ENCODE results near the gene ZNF618. TPM values are rescaled to one million over a fixed set of nuclear protein-coding genes. Genes with fewer than 3 reads are reported as not detected.

ZNF618 gene
- polyA plus RNA-seq, 3 donors: 0.53 to 1.9 (median 0.78) TPM

GRCh38 chr9:113909421-113909820, 33.3 kb downstream of the ZNF618 start:
- Histone ChIP-seq H3K9ac (ENCODE audit: insufficient read depth, low read length, poor library complexity, severe bottlenecking) (no peak overlapping the region), H2AFZ (ENCODE audit: insufficient read depth, low read depth, low read length, poor library complexity, severe bottlenecking) (no peak overlapping the region), H3K4me1 (ENCODE audit: control insufficient read depth in 1 of 2, insufficient read depth in 2 of 2, low read length in 2 of 2) (no peaks in the 10 kb centered on the region), H3K27ac (ENCODE audit: low read depth in 1 of 2, low read length in 2 of 2) (no peak overlapping the region), H3K79me2 (ENCODE audit: insufficient read depth, low read length) (no peaks in the 10 kb centered on the region), H3K9me3 (replicated peaks in 1 of 2; ENCODE audit: control insufficient read depth in 1 of 2, insufficient read depth in 1 of 2, low read length in 2 of 2) (no peaks in the 10 kb centered on the region), H3K4me2 (replicated peaks; ENCODE audit: extremely low read depth, low read length, poor library complexity, severe bottlenecking) (no peak overlapping the region), H4K20me1 (ENCODE audit: insufficient read depth, low read length) (no peaks in the 10 kb centered on the region), H3K4me3 (replicated peaks in 1 of 3; ENCODE audit: low read depth in 2 of 3, low read length in 3 of 3) (no peak overlapping the region), H3K36me3 (replicated peaks in 1 of 2; ENCODE audit: control insufficient read depth in 1 of 2, insufficient read depth in 2 of 2, low read length in 2 of 2) (no peaks in the 10 kb centered on the region), H3K27me3 (ENCODE audit: control insufficient read depth in 2 of 2, insufficient read depth in 2 of 2, low read length in 2 of 2) (no peaks in the 10 kb centered on the region)
- H3K27ac Mint-ChIP-seq: no peak overlapping the region
- TF ChIP-seq, protein P1, sequence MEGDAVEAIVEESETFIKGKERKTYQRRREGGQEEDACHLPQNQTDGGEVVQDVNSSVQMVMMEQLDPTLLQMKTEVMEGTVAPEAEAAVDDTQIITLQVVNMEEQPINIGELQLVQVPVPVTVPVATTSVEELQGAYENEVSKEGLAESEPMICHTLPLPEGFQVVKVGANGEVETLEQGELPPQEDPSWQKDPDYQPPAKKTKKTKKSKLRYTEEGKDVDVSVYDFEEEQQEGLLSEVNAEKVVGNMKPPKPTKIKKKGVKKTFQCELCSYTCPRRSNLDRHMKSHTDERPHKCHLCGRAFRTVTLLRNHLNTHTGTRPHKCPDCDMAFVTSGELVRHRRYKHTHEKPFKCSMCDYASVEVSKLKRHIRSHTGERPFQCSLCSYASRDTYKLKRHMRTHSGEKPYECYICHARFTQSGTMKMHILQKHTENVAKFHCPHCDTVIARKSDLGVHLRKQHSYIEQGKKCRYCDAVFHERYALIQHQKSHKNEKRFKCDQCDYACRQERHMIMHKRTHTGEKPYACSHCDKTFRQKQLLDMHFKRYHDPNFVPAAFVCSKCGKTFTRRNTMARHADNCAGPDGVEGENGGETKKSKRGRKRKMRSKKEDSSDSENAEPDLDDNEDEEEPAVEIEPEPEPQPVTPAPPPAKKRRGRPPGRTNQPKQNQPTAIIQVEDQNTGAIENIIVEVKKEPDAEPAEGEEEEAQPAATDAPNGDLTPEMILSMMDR (IDR thresholded peaks at IDR 0.05): no peak
- DNase-seq: no peak
- peaks cover 0 to 4% of the 10 kb centered on the region in 2 donors for H3K36me3 Mint-ChIP-seq
- intact Hi-C loops (cut with micrococcal nuclease): no loop called here
- peaks cover 4% of the 10 kb centered on the region for H3K4me1 Mint-ChIP-seq
- peaks cover 0 to 3% (median 0%) of the 10 kb centered on the region in 7 donors for H3K9me3 Mint-ChIP-seq
- 100% methylated on average over 6 of the region's 9 CpGs for WGBS (ENCODE audit: insufficient coverage)
- peaks cover 0 to 2% (median 1%) of the 10 kb centered on the region in 3 donors for H3K27me3 Mint-ChIP-seq (ENCODE audit: low read depth in 3 of 3)
- no peak overlapping the region for H3K4me3 Mint-ChIP-seq

DNA sequence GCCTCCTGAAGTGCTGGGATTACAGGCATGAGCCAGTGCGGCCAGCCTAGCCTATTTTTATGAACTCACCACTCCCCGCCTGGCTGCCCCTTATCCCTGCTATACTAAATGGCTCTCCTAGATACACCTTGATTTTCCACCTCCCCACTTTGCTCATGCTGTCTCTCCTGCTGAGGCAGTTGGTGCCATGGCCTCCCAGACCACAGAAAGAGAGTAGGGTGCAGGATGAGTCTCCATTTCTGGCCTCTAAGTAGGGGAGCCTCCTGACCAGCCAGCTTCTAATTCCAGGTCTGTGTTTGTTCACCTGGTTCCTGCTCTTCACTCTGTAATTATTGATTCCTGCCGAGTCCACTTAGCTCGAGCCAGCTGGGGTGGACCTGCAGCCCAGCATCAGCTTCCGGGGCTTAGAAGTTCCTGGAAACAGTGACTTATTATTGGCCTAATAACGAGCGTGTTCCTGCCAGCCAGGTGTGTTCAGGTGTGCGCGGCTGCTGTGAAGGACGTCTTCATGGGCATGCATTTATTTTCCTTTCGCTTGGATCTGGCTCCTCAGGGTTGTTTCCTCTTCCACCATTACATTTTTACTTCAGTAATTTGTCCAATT, 34.0 kb downstream of the ZNF618 start:
- Histone ChIP-seq H3K79me2 (ENCODE audit: insufficient read depth, low read length) (no peaks in the 10 kb centered on the region), H3K4me1 (ENCODE audit: control insufficient read depth in 1 of 2, insufficient read depth in 2 of 2, low read length in 2 of 2) (no peaks in the 10 kb centered on the region), H3K4me2 (replicated peaks; ENCODE audit: extremely low read depth, low read length, poor library complexity, severe bottlenecking) (no peak overlapping the region), H3K9ac (ENCODE audit: insufficient read depth, low read length, poor library complexity, severe bottlenecking) (no peak overlapping the region), H3K4me3 (replicated peaks in 1 of 3; ENCODE audit: low read depth in 2 of 3, low read length in 3 of 3) (no peak overlapping the region), H3K36me3 (replicated peaks in 1 of 2; ENCODE audit: control insufficient read depth in 1 of 2, insufficient read depth in 2 of 2, low read length in 2 of 2) (no peaks in the 10 kb centered on the region), H3K9me3 (replicated peaks in 1 of 2; ENCODE audit: control insufficient read depth in 1 of 2, insufficient read depth in 1 of 2, low read length in 2 of 2) (no peaks in the 10 kb centered on the region), H3K27ac (ENCODE audit: low read depth in 1 of 2, low read length in 2 of 2) (no peak overlapping the region), H4K20me1 (ENCODE audit: insufficient read depth, low read length) (no peaks in the 10 kb centered on the region), H2AFZ (ENCODE audit: insufficient read depth, low read depth, low read length, poor library complexity, severe bottlenecking) (no peak overlapping the region), H3K27me3 (ENCODE audit: control insufficient read depth in 2 of 2, insufficient read depth in 2 of 2, low read length in 2 of 2) (no peaks in the 10 kb centered on the region)
- Mint-ChIP-seq H3K9me3 (peaks cover 0 to 2% (median 0%) of the 10 kb centered on the region in 7 donors), H3K4me1 (peaks cover 4% of the 10 kb centered on the region), H3K27ac (peak overlapping the region in 1 of 7 donors; percentile 40), H3K4me3 (no peak overlapping the region), H3K27me3 (ENCODE audit: low read depth in 3 of 3) (peaks cover 0 to 2% (median 1%) of the 10 kb centered on the region in 3 donors), H3K36me3 (peaks cover 0 to 4% of the 10 kb centered on the region in 2 donors)
- 94% methylated on average over 11 of the region's 11 CpGs for WGBS (ENCODE audit: insufficient coverage)
- intact Hi-C loops (cut with micrococcal nuclease): no loop called here
- TF ChIP-seq, protein P1 (IDR thresholded peaks at IDR 0.05): no peak
- DNase-seq: no peak

Measured in CD14-positive monocyte (primary cell).